ENCODE data around the gene GFER. TPM values are rescaled to one million over a fixed set of nuclear protein-coding genes. Genes with fewer than 3 reads are reported as not detected.

GFER gene
- total and polyA plus RNA-seq, 10 of the 15 experiments (the other 5 are each of a cell fraction or from before 2014, with no cell fraction given) = 2.4 to 57.7 (median 31.3) TPM

DNA sequence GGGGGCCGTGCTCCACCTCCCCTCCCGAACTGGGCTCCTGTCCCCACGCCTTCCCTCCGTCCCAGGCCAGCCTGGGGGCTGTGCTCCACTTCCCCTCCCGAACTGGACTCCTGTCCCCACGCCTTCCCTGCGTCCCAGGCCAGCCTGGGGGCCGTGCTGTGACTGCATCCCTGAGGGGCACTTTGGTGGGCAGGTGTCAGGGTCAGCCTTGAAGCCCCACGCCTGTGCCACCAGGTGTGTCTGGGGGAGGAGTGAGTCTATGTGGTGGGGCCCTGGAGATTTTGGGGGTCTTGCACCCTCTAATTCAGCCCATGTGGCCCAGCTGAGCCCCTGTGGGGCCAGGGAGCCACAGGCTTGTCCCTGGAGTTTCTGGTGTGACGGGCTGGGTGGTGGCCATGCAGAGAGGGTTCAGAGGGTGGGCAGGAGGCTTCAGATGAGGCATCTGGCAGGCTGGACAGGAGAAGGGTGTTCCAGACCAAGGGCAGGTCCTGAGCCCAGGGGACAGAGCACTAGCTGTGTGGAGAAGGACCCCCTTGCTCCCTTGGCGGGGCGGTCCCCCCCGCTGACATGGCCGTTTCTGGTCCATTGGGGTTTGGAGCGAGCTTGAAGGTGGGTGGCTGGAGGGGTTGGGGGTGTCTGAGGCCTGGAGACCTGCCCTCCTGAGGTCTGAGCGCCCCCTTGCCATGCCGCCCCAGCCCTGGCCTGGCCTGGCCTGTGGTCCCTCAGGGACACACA is 50.9 kb downstream of the GFER start (continued):
- no peak for TF ChIP-seq YY1 (IDR thresholded peaks at IDR 0.05; ENCODE audit: low read depth, low read length)
- TF ChIP-seq NFYB (IDR thresholded peaks at IDR 0.05; ENCODE audit: insufficient read depth, low read depth, low read length) = no peak
- TF ChIP-seq, protein P1, sequence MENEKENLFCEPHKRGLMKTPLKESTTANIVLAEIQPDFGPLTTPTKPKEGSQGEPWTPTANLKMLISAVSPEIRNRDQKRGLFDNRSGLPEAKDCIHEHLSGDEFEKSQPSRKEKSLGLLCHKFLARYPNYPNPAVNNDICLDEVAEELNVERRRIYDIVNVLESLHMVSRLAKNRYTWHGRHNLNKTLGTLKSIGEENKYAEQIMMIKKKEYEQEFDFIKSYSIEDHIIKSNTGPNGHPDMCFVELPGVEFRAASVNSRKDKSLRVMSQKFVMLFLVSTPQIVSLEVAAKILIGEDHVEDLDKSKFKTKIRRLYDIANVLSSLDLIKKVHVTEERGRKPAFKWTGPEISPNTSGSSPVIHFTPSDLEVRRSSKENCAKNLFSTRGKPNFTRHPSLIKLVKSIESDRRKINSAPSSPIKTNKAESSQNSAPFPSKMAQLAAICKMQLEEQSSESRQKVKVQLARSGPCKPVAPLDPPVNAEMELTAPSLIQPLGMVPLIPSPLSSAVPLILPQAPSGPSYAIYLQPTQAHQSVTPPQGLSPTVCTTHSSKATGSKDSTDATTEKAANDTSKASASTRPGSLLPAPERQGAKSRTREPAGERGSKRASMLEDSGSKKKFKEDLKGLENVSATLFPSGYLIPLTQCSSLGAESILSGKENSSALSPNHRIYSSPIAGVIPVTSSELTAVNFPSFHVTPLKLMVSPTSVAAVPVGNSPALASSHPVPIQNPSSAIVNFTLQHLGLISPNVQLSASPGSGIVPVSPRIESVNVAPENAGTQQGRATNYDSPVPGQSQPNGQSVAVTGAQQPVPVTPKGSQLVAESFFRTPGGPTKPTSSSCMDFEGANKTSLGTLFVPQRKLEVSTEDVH (IDR thresholded peaks at IDR 0.05; ENCODE audit: low read depth, partially characterized antibody) = no peak
- TF ChIP-seq NR2F1 (conservative IDR thresholded peaks at IDR 0.05) = no peak
- TF ChIP-seq MEF2A (IDR thresholded peaks at IDR 0.05; ENCODE audit: insufficient read depth, low read depth, low read length) = no peak
- TF ChIP-seq SMAD5 (IDR thresholded peaks at IDR 0.05; ENCODE audit: low read depth) = no peak
- no peak for TF ChIP-seq KAT2A (conservative IDR thresholded peaks at IDR 0.05; ENCODE audit: control insufficient read depth, low read depth, low read length)
- TF ChIP-seq EED (IDR thresholded peaks at IDR 0.05; ENCODE audit: low read depth) = no peak

GRCh38 chr16:2035431-2036199 is 51.6 kb downstream of the GFER start:
- H3K9ac ChIP-seq (ENCODE audit: control insufficient read depth, insufficient read depth, low read length) = no peak overlapping the region
- no peaks in the 10 kb centered on the region for H3K4me1 ChIP-seq (ENCODE audit: control insufficient read depth, insufficient read depth, low read length)
- H3K79me2 ChIP-seq (ENCODE audit: control insufficient read depth, insufficient read depth, low read length) = no peaks in the 10 kb centered on the region
- no peaks in the 10 kb centered on the region for H3K9me3 ChIP-seq (replicated peaks; ENCODE audit: control insufficient read depth, insufficient read depth, low read length)
- no peak overlapping the region for H3K4me3 ChIP-seq
- 67% methylated on average over 34 of the region's 34 CpGs for WGBS (ENCODE audit: insufficient coverage, insufficient replicate concordance, low lambda C conversion rate, missing lambda C conversion rate)
- DNase-seq (ENCODE audit: low read depth, low spot score) = no peak
- ChIA-PET POLR2A (no interaction called here), RAD21 (ENCODE audit: unreplicated experiment) (no interaction called here), SMC1A (ENCODE audit: uncharacterized antibody, unreplicated experiment) (no interaction called here), CTCF (interaction anchor here (1.0 kb wide), 1 partner anchor 14 kb away, joined by 3 read pairs; no protein-coding TSS in a partner anchor)
- no peaks in the 10 kb centered on the region for H3K36me3 ChIP-seq (ENCODE audit: control insufficient read depth in 2 of 2, insufficient read depth in 2 of 2, low read length in 1 of 2)
- no peak overlapping the region for H3K4me2 ChIP-seq (ENCODE audit: control insufficient read depth, insufficient read depth)
- no TSS peak for BruUV-seq (replicated peaks)
- intact Hi-C loops (cut with micrococcal nuclease; ENCODE audit: unreplicated experiment) (no loop called here), in situ Hi-C loops (cut with MboI) (no loop called here)
- no peaks in the 10 kb centered on the region for H3K27me3 ChIP-seq (replicated peaks in 1 of 2; ENCODE audit: control insufficient read depth in 2 of 2, insufficient read depth in 2 of 2, low read length in 1 of 2)
- no peak for ATAC-seq
- H3K27ac ChIP-seq (ENCODE audit: control insufficient read depth, insufficient read depth) = no peak overlapping the region
- FAIRE-seq = no peak
- H4K20me1 ChIP-seq (ENCODE audit: control insufficient read depth, insufficient read depth) = no peaks in the 10 kb centered on the region
- H2AFZ ChIP-seq (ENCODE audit: control insufficient read depth, low read depth, low read length) = no peak overlapping the region
- TF ChIP-seq NFYB (IDR thresholded peaks at IDR 0.05; ENCODE audit: insufficient read depth, low read depth, low read length) (no peak), SMAD5 (IDR thresholded peaks at IDR 0.05; ENCODE audit: low read depth) (no peak), RBBP5 (conservative IDR thresholded peaks at IDR 0.05) (no peak), MXI1 (IDR thresholded peaks at IDR 0.05; ENCODE audit: low read depth, low read length) (no peak), CUX1 (IDR thresholded peaks at IDR 0.05; ENCODE audit: insufficient replicate concordance, low read depth, low read length) (no peak), WRNIP1 (IDR thresholded peaks at IDR 0.05; ENCODE audit: borderline replicate concordance, low read depth, low read length) (no peak), NFIC (IDR thresholded peaks at IDR 0.05; ENCODE audit: low read depth, low read length) (no peak), MTA2 (IDR thresholded peaks at IDR 0.05; ENCODE audit: low read depth) (no peak)
